Suprapubic skin (tissue), 4 donors: ENCODE measurements around the gene ADD3. TPM values are rescaled to one million over a fixed set of nuclear protein-coding genes. Genes with fewer than 3 reads are reported as not detected.

Experiments used
- DNase-seq, 2 donors: peaks; one replicate each; pipeline ENCODE4 v3.0.0-alpha.2; 2019; ENCODE audit warnings: low spot score in 2 of 2
- H3K27ac ChIP-seq: fragments of 200-600 bp; sonication (generic); one replicate; pipeline ENCODE4 v1.5.1; 2019
- H3K27me3 ChIP-seq: fragments of 200-600 bp; sonication (generic); one replicate; pipeline ENCODE4 v1.5.1; 2019
- H3K36me3 ChIP-seq: fragments of 200-600 bp; sonication (generic); one replicate; pipeline ENCODE4 v1.5.1; 2019
- H3K4me1 ChIP-seq: fragments of 200-600 bp; sonication (generic); one replicate; pipeline ENCODE4 v1.5.1; 2019
- H3K4me3 ChIP-seq: fragments of 200-600 bp; sonication (generic); one replicate; pipeline ENCODE4 v1.5.1; 2019; ENCODE audit warnings: mild to moderate bottlenecking
- H3K9me3 ChIP-seq: fragments of 200-600 bp; sonication (generic); one replicate; pipeline ENCODE4 v1.5.1; 2019
- CTCF ChIP-seq, 2 donors: fragments of 200-600 bp in 1 of 2; fragments of 450-650 bp in 1 of 2; sonication (generic) in 1 of 2; IDR thresholded peaks; one replicate each; pipeline ENCODE4 v1.5.1; 2016 to 2019; ENCODE audit warnings: antibody characterized with exemption in 2 of 2, mild to moderate bottlenecking in 1 of 2, moderate library complexity in 1 of 2
- EP300 ChIP-seq: sonication (generic); formaldehyde crosslinking; IDR thresholded peaks from one replicate; pipeline ENCODE4 v1.6.1; 2017; ENCODE audit warnings: antibody characterized with exemption
- POLR2A ChIP-seq, 2 donors: fragments of 450-650 bp; IDR thresholded peaks; one replicate each; pipeline ENCODE4 v1.6.1; 2017; ENCODE audit warnings: antibody characterized with exemption in 2 of 2, mild to moderate bottlenecking in 2 of 2, moderate library complexity in 2 of 2
- POLR2AphosphoS5 ChIP-seq, 3 donors: sonication (generic); formaldehyde crosslinking; IDR thresholded peaks; one replicate each; pipeline ENCODE4 v1.6.1; 2017; ENCODE audit warnings: antibody characterized with exemption in 3 of 3
- WGBS: methylation state at CpG from one replicate; pipeline ENCODE4 v1.1.5; 2018; 5-methylcytosine and 5-hydroxymethylcytosine counted together
- total RNA-seq, 4 donors: library from RNA; depleted of rRNA; stranded (reverse); fragments of >200 nt; gene quantifications; one replicate each; pipeline ENCODE4 v1.1.0, GENCODE V29; 2016

The ADD3 gene
- total RNA-seq, 4 donors from 2014 or later, result 72.6 to 335 (median 279) TPM

GRCh38 chr10:109973326-109973829 lies 34.4 kb upstream of the ADD3 start:
- TF ChIP-seq POLR2A (IDR thresholded peaks at IDR 0.05) (no peak), EP300 (no peak), CTCF (IDR thresholded peaks at IDR 0.05) (no peak), POLR2AphosphoS5 (IDR thresholded peaks at IDR 0.05) (no peak)
- H3K9me3 ChIP-seq, result no peaks in the 10 kb centered on the region
- no peaks in the 10 kb centered on the region for H3K27me3 ChIP-seq
- peaks cover 16% of the 10 kb centered on the region for H3K4me1 ChIP-seq
- H3K4me3 ChIP-seq, result no peak overlapping the region
- no peak for DNase-seq
- H3K36me3 ChIP-seq, result no peaks in the 10 kb centered on the region
- no peak overlapping the region for H3K27ac ChIP-seq
- WGBS, result 83% methylated on average over 3 of the region's 3 CpGs

GRCh38 chr10:109974504-109975191 lies 33.1 kb upstream of the ADD3 start:
- H3K4me3 ChIP-seq, result no peak overlapping the region
- no peaks in the 10 kb centered on the region for H3K36me3 ChIP-seq
- TF ChIP-seq POLR2A (IDR thresholded peaks at IDR 0.05) (no peak), EP300 (no peak), CTCF (IDR thresholded peaks at IDR 0.05) (no peak), POLR2AphosphoS5 (IDR thresholded peaks at IDR 0.05) (no peak)
- H3K4me1 ChIP-seq, result peaks cover 21% of the 10 kb centered on the region
- no peaks in the 10 kb centered on the region for H3K27me3 ChIP-seq
- no peak overlapping the region for H3K27ac ChIP-seq
- no peaks in the 10 kb centered on the region for H3K9me3 ChIP-seq
- 83% methylated on average over 9 of the region's 9 CpGs for WGBS
- DNase-seq, result no peak

GRCh38 chr10:109975244-109976190 lies 32.3 kb upstream of the ADD3 start:
- DNase-seq, result no peak
- Histone ChIP-seq H3K27me3 (no peaks in the 10 kb centered on the region), H3K27ac (no peak overlapping the region), H3K4me1 (peaks cover 18% of the 10 kb centered on the region), H3K4me3 (no peak overlapping the region), H3K9me3 (no peaks in the 10 kb centered on the region), H3K36me3 (no peaks in the 10 kb centered on the region)
- 76% methylated on average over 4 of the region's 4 CpGs for WGBS
- TF ChIP-seq EP300 (no peak), POLR2A (IDR thresholded peaks at IDR 0.05) (no peak), CTCF (IDR thresholded peaks at IDR 0.05) (no peak), POLR2AphosphoS5 (IDR thresholded peaks at IDR 0.05) (no peak)

- DNase-seq, result no peak
- no peak for TF ChIP-seq CTCF (IDR thresholded peaks at IDR 0.05)
- Histone ChIP-seq H3K4me3 (no peak overlapping the region), H3K4me1 (peaks cover 22% of the 10 kb centered on the region), H3K9me3 (no peaks in the 10 kb centered on the region), H3K27ac (no peak overlapping the region), H3K36me3 (no peaks in the 10 kb centered on the region), H3K27me3 (no peaks in the 10 kb centered on the region)
- 71% methylated on average over 2 of the region's 2 CpGs for WGBS
Observed at GRCh38 chr10:109976681-109977080, 31.1 kb upstream of the ADD3 start.

GRCh38 chr10:109977382-109977806 lies 30.4 kb upstream of the ADD3 start:
- DNase-seq, result no peak
- H3K4me3 ChIP-seq, result no peak overlapping the region
- 49% methylated on average over 6 of the region's 6 CpGs for WGBS
- TF ChIP-seq EP300 (no peak), CTCF (IDR thresholded peaks at IDR 0.05) (no peak), POLR2AphosphoS5 (IDR thresholded peaks at IDR 0.05) (no peak), POLR2A (IDR thresholded peaks at IDR 0.05) (no peak)
- H3K4me1 ChIP-seq, result peaks cover 29% of the 10 kb centered on the region
- H3K36me3 ChIP-seq, result no peaks in the 10 kb centered on the region
- peak overlapping the region; percentile 44 for H3K27ac ChIP-seq
- H3K27me3 ChIP-seq, result no peaks in the 10 kb centered on the region
- H3K9me3 ChIP-seq, result no peaks in the 10 kb centered on the region
